Esophagus squamous epithelium (tissue), 5 donors: ENCODE data around the gene KRTAP6-2. TPM values are rescaled to one million over a fixed set of nuclear protein-coding genes. Genes with fewer than 3 reads are reported as not detected.

ENCODE experiments used
- DNase-seq: peaks from one replicate; lab custom pipeline; 2025; lab: John Stamatoyannopoulos, UW
- H3K27ac ChIP-seq, 4 donors: fragments of 200-600 bp; sonication (generic); one replicate each; pipeline ENCODE4 v1.5.1; 2016 to 2019; ENCODE audit warnings: mild to moderate bottlenecking in 1 of 4
- H3K27me3 ChIP-seq, 4 donors: fragments of 200-600 bp; sonication (generic); 1 replicate in 3 of 4; 2 replicates in 1 of 4; pipeline versions ENCODE4 v1.5.1 to v1.6.0; 2017 to 2021; ENCODE audit warnings: antibody characterized with exemption in 1 of 4
- H3K36me3 ChIP-seq, 3 donors: fragments of 200-600 bp; sonication (generic); one replicate each; pipeline ENCODE4 v1.5.1; 2016 to 2019
- H3K4me1 ChIP-seq, 3 donors: fragments of 200-600 bp; sonication (generic); one replicate each; pipeline ENCODE4 v1.5.1; 2017 to 2019
- H3K4me3 ChIP-seq, 4 donors: fragments of 200-600 bp; sonication (generic); 1 replicate in 3 of 4; 2 replicates in 1 of 4; pipeline ENCODE4 v1.5.1; 2016 to 2019; ENCODE audit warnings: mild to moderate bottlenecking in 2 of 4, moderate library complexity in 1 of 4
- H3K9me3 ChIP-seq, 3 donors: fragments of 200-600 bp; sonication (generic); one replicate each; pipeline ENCODE4 v1.5.1; 2016 to 2019
- CTCF ChIP-seq, 6 experiments: fragments of 450-650 bp in 4 of 6; fragments of 200-600 bp in 2 of 6; sonication (generic) in 2 of 6; IDR thresholded peaks; one replicate each; pipeline ENCODE4 v1.5.1; 2016 to 2019; ENCODE audit warnings: antibody characterized with exemption in 6 of 6, mild to moderate bottlenecking in 4 of 6, moderate library complexity in 4 of 6
- POLR2A ChIP-seq, 4 donors: fragments of 450-650 bp; IDR thresholded peaks; one replicate each; pipeline ENCODE4 v1.6.1; 2017; ENCODE audit warnings: antibody characterized with exemption in 4 of 4, mild to moderate bottlenecking in 4 of 4, moderate library complexity in 3 of 4
- WGBS, 2 donors: methylation state at CpG; one replicate each; pipeline ENCODE4 v1.1.5; 2018; 5-methylcytosine and 5-hydroxymethylcytosine counted together
- intact Hi-C: fragments of 100-400 bp; cut with DNase I; formaldehyde crosslinking; loops from one replicate; pipeline ENCODE4 v1.15.0; 2022
- total RNA-seq, 4 donors: library from RNA; depleted of rRNA; stranded (reverse); fragments of >200 nt; gene quantifications; one replicate each; pipeline ENCODE4 v1.1.0, GENCODE V29; 2016
- donor health status: DM: yes; HTN: yes; CAD: no.

Gene KRTAP6-2
- total RNA-seq, 4 donors from 2014 or later: not detected

GRCh38 chr21:30629200-30629599 is 30.5 kb upstream of the KRTAP6-2 start:
- H3K4me1 ChIP-seq: no peaks in the 10 kb centered on the region
- peaks cover 0 to 11% (median 0%) of the 10 kb centered on the region in 3 donors for H3K9me3 ChIP-seq
- intact Hi-C loops: no loop called here
- TF ChIP-seq POLR2A (IDR thresholded peaks at IDR 0.05) (no peak), CTCF (IDR thresholded peaks at IDR 0.05) (no peak)
- H3K27me3 ChIP-seq: no peaks in the 10 kb centered on the region
- no peaks in the 10 kb centered on the region for H3K36me3 ChIP-seq
- no peak overlapping the region for H3K27ac ChIP-seq
- H3K4me3 ChIP-seq: no peak overlapping the region
- no peak for DNase-seq
- WGBS, 2 donors: 46 to 50% methylated on average over 1 of the region's 1 CpG

- no peak overlapping the region for H3K27ac ChIP-seq
- TF ChIP-seq CTCF (IDR thresholded peaks at IDR 0.05): no peak
- no peak for TF ChIP-seq POLR2A (IDR thresholded peaks at IDR 0.05)
- no peak for DNase-seq
- 72 to 75% methylated on average over 4 of the region's 4 CpGs for WGBS, 2 donors
- H3K4me3 ChIP-seq: no peak overlapping the region
- H3K27me3 ChIP-seq: no peaks in the 10 kb centered on the region
- H3K36me3 ChIP-seq: no peaks in the 10 kb centered on the region
- peaks cover 0 to 15% (median 0%) of the 10 kb centered on the region in 3 donors for H3K9me3 ChIP-seq
- no peaks in the 10 kb centered on the region for H3K4me1 ChIP-seq
- intact Hi-C loops: no loop called here
These were observed 29.4 kb upstream of the KRTAP6-2 start for GRCh38 chr21:30628109-30628508.

- Histone ChIP-seq H3K27ac (no peak overlapping the region), H3K9me3 (peaks cover 0 to 20% (median 0%) of the 10 kb centered on the region in 3 donors), H3K4me1 (no peaks in the 10 kb centered on the region), H3K4me3 (no peak overlapping the region), H3K27me3 (no peaks in the 10 kb centered on the region), H3K36me3 (no peaks in the 10 kb centered on the region)
- intact Hi-C loops: no loop called here
- no peak for DNase-seq
- TF ChIP-seq CTCF (IDR thresholded peaks at IDR 0.05) (no peak), POLR2A (IDR thresholded peaks at IDR 0.05) (no peak)
- 49 to 70% methylated on average over 4 of the region's 4 CpGs for WGBS, 2 donors
These were observed 26.9 kb upstream of the KRTAP6-2 start for GRCh38 chr21:30625449-30626165.

GRCh38 chr21:30623362-30623761 is 24.7 kb upstream of the KRTAP6-2 start:
- H3K27me3 ChIP-seq: no peaks in the 10 kb centered on the region
- 75 to 78% methylated on average over 3 of the region's 3 CpGs for WGBS, 2 donors
- peaks cover 0 to 20% (median 0%) of the 10 kb centered on the region in 3 donors for H3K9me3 ChIP-seq
- no peaks in the 10 kb centered on the region for H3K36me3 ChIP-seq
- no peak for DNase-seq
- H3K4me3 ChIP-seq: no peak overlapping the region
- no peaks in the 10 kb centered on the region for H3K4me1 ChIP-seq
- TF ChIP-seq POLR2A (IDR thresholded peaks at IDR 0.05): no peak
- H3K27ac ChIP-seq: no peak overlapping the region
- intact Hi-C loops: no loop called here

- intact Hi-C loops: no loop called here
- Histone ChIP-seq H3K9me3 (peaks cover 0 to 17% (median 0%) of the 10 kb centered on the region in 3 donors), H3K4me3 (no peak within 1 kb of the TSS), H3K36me3 (no peaks in the 10 kb centered on the region), H3K27me3 (no peaks in the 10 kb centered on the region), H3K27ac (no peak within 1 kb of the TSS), H3K4me1 (no peaks in the 10 kb centered on the region)
- TF ChIP-seq CTCF (IDR thresholded peaks at IDR 0.05) (no peak), POLR2A (IDR thresholded peaks at IDR 0.05) (no peak)
- DNase-seq: no peak
- 54 to 72% methylated on average over 3 of the region's 3 CpGs for WGBS, 2 donors
These were observed 21.8 kb upstream of the KRTAP6-2 start, which contains the start of gene KRTAP20-4 for GRCh38 chr21:30620522-30620921. Gene KRTAP20-4 (plus strand): TSS chr21:30620627.
